ENCODE measurements around the gene ZNF264.
"Not testable (repeated sequence)": the region's sequence is repeated elsewhere in the genome, so short reads cannot be mapped to it uniquely, and the experiment has no call there.

The ZNF264 gene

DNA sequence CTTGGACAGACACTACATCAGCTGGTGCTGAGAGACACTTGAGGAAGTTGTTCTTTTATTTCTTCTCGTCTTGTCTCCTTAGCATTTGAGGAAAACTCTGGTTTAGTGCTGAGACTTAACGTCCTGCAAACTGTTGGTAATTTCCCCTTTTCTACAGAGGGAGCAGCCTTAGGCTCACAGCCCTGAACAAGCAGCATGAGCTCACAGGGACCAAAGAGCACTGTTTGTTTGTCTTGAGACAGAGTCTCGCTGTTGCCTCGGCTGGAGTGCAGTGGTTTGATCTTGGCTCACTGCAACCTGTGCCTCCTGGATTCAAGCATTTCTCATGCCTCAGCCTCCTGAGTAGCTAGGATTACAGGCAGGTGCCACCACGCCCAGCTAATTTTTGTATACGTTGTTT lies 54.7 kb downstream of the ZNF264 start:
- DNase-seq: no peak

DNA sequence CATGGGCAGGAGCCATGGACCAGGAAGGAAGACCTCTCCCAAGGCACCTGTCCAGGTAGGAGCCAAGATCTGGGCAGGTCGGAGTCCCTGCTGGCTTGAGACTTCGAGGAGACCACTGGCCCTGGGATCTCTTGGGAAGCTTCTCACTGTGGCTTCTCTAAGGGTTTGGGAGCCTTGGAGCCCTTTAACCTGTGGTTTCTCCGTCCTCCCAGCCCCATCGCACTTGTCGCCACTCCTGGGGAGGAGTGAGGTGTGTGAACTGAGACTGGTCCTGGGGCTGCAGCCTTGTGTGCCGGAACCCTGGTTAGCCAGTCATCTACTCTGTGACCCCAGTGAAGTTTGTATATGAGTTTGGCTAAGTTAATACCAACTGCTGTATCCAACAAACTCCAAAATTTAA lies 57.3 kb downstream of the ZNF264 start:
- DNase-seq: no peak

GRCh38 chr19:57249329-57249728 lies 58.0 kb downstream of the ZNF264 start:
- no peak for DNase-seq

DNA sequence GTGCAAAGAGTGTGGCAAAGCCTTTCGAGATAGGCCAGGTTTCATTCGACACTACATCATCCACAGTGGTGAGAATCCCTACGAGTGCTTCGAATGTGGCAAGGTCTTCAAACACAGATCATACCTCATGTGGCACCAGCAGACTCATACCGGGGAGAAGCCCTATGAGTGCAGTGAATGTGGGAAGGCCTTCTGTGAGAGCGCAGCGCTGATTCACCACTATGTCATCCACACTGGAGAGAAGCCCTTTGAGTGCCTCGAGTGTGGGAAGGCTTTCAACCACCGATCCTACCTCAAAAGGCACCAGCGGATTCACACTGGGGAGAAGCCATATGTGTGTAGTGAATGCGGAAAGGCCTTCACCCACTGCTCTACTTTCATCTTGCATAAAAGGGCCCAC lies 62.5 kb downstream of the ZNF264 start:
- not testable (repeated sequence) for DNase-seq

GRCh38 chr19:57262044-57262443 lies 70.7 kb downstream of the ZNF264 start:
- no peak for DNase-seq

- no peak for DNase-seq
Measured at GRCh38 chr19:57263244-57263741, 72.0 kb downstream of the ZNF264 start.

DNA sequence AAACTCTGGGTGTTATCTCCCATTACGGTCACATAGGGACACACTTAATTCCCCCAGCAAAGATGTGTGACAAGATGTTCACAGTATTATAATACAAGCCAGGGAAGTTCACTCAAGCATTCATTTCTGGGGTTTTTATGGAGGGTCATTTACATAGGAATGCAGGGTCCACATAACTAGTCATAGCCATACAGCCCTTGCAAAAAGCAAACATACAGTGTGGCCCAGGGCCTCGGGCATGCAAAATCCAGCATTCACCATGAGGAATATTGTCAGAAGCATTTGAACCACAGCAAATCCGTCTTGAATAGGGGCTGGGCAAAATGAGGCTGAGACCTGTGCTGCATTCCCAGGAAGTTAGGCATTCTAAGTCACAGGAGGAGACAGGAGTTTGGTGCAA lies 76.0 kb downstream of the ZNF264 start:
- no peak for DNase-seq

DNA sequence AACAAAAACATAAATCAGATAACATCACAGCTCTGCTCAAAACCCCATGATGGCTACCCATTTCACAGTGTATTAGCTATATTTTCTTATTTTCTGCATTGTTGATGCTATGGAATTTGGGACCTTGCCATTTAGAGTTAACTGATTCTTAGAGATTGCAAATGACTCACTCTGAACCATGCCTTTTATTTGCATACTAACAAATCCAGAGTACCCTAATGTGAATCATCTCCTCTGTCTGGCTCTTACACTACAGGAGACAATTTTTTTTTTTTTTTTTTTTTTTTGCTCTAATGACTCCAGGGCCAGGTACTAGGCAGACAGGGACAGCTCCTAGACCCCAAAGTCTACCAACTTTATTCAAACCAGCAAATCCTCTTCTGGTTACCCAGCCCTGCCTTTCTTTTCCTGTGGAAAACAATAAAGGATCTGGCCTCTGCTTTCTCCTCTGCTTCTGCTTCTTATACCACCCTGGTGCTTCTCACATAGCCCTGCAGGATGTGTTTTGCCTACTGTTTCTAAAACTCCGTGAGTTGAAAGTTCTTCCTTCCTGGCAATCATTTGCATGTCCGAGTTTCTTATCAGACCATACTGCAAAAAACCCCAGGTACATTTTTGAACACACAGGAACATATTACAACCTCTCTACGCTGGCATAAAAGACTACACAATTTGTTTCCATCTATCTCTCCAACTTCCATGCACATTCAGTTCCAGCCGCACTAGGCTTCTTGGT lies 78.4 kb downstream of the ZNF264 start:
- DNase-seq: peak; percentile 92

DNA sequence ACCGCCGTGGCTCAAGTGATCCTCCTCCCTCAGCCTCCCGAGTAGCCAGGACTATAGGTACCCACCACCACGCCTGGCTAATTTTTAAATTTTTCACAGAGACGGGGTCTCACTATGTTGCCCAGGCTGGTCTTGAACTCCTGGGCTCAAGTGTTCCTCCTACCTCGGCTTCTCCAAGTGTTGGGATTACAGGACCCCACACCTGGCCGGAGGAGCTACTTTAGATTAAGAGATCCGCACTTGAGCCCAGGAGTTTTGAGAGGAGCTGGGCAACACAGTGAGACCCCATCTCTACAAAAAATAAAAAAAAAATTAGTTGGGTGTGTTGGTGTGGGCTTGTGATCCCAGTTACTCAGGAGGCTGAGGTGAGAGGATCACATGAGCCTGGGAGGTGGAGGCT lies 80.0 kb downstream of the ZNF264 start:
- DNase-seq: no peak
